MM.1S (cell line): ENCODE results near the gene CIROP.

ENCODE experiments used
- DNase-seq: peaks from one replicate; pipeline ENCODE4 v3.0.0-alpha.2; 2015
- H2AFZ ChIP-seq: fragments of 300-600 bp; sonication (generic); 2 replicates; pipeline ENCODE4 v1.6.0; 2016; ENCODE audit warnings: antibody characterized with exemption, low read length
- H3F3A ChIP-seq: fragments of 300-600 bp; sonication (generic); 2 replicates; pipeline ENCODE4 v1.6.1; 2016; ENCODE audit warnings: mild to moderate bottlenecking, antibody characterized with exemption, low read length, moderate library complexity, mixed read lengths; ENCODE audit not compliant: insufficient read depth
- H3K27ac ChIP-seq: fragments of 300-600 bp; sonication (generic); 2 replicates; pipeline ENCODE4 v1.5.1; 2016; ENCODE audit warnings: mild to moderate bottlenecking, low read length
- H3K27me3 ChIP-seq: fragments of 300-600 bp; sonication (generic); replicated peaks from 2 replicates; pipeline ENCODE4 v1.6.0; 2016; ENCODE audit warnings: low read length; ENCODE audit not compliant: insufficient read depth
- H3K36me3 ChIP-seq: fragments of 300-600 bp; sonication (generic); replicated peaks from 2 replicates; pipeline ENCODE4 v1.6.1; 2016; ENCODE audit warnings: mild to moderate bottlenecking, low read length, mixed read lengths; ENCODE audit not compliant: insufficient read depth
- H3K4me1 ChIP-seq: fragments of 300-600 bp; sonication (generic); 2 replicates; pipeline ENCODE4 v1.6.1; 2016; ENCODE audit warnings: low read length, mixed read lengths
- H3K4me2 ChIP-seq: fragments of 300-600 bp; sonication (generic); 2 replicates; pipeline ENCODE4 v1.6.0; 2016; ENCODE audit warnings: low read depth, low read length
- H3K4me3 ChIP-seq: fragments of 300-600 bp; sonication (generic); 2 replicates; pipeline ENCODE4 v1.5.1; 2016; ENCODE audit warnings: low read length, mixed read lengths
- H3K79me2 ChIP-seq: fragments of 300-600 bp; sonication (generic); 2 replicates; pipeline ENCODE4 v1.6.1; 2016; ENCODE audit warnings: mixed run types, low read length, mixed read lengths
- H3K9ac ChIP-seq: fragments of 300-600 bp; sonication (generic); 2 replicates; pipeline ENCODE4 v1.6.1; 2016; ENCODE audit warnings: low read length, mixed read lengths
- H3K9me2 ChIP-seq: fragments of 300-600 bp; sonication (generic); replicated peaks from 2 replicates; pipeline ENCODE4 v1.6.1; 2016; ENCODE audit warnings: mild to moderate bottlenecking, low read length, mixed read lengths; ENCODE audit not compliant: insufficient read depth
- H3K9me3 ChIP-seq: fragments of 300-600 bp; sonication (generic); replicated peaks from 2 replicates; pipeline ENCODE4 v1.6.1; 2016; ENCODE audit warnings: mild to moderate bottlenecking, low read length, mixed read lengths; ENCODE audit not compliant: insufficient read depth
- H4K20me1 ChIP-seq: fragments of 300-600 bp; sonication (generic); 2 replicates; pipeline ENCODE4 v1.6.1; 2016; ENCODE audit warnings: mild to moderate bottlenecking, low read length, moderate library complexity, mixed read lengths; ENCODE audit not compliant: insufficient read depth
- EZH2 ChIP-seq: fragments of 300-600 bp; sonication (generic); optimal IDR thresholded peaks from 2 replicates; pipeline ENCODE3; 2017; ENCODE audit warnings: low read depth, mild to moderate bottlenecking, antibody characterized with exemption, low read length, mixed read lengths
- EZH2phosphoT487 ChIP-seq: fragments of 300-600 bp; sonication (generic); IDR thresholded peaks from 2 replicates; pipeline ENCODE4 v1.6.1; 2018; ENCODE audit warnings: antibody characterized with exemption, low read length
- TF ChIP-seq, protein P1 (sequence below): fragments of 300-600 bp; sonication (generic); IDR thresholded peaks from 2 replicates; pipeline ENCODE4 v1.5.1; 2016; ENCODE audit warnings: antibody characterized with exemption, low read length, mixed read lengths

The CIROP gene

DNA sequence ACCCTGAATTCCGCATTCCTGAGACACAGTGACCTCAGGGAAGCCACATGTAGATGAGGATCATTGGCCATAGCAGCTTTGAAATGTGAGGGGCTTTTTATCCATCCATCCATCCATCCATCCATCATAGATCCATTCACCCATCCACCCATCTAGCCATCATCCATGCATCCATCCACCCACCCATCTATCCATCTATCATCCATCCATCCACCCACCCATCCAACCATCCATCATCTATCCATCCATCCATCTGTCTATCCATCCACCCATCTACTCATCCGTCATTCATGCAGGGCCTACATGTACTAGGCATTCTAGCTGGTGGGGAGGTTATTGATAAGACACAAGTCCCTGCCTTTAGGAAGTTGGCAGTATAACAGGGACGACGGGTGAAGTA lies 42.2 kb upstream of the CIROP start:
- H3K9me2 ChIP-seq = no peaks in the 10 kb centered on the region
- H3K9ac ChIP-seq = no peak overlapping the region
- H3K4me3 ChIP-seq = no peak overlapping the region
- TF ChIP-seq EZH2phosphoT487 (no peak), EZH2 (no peak)
- TF ChIP-seq, protein P1, sequence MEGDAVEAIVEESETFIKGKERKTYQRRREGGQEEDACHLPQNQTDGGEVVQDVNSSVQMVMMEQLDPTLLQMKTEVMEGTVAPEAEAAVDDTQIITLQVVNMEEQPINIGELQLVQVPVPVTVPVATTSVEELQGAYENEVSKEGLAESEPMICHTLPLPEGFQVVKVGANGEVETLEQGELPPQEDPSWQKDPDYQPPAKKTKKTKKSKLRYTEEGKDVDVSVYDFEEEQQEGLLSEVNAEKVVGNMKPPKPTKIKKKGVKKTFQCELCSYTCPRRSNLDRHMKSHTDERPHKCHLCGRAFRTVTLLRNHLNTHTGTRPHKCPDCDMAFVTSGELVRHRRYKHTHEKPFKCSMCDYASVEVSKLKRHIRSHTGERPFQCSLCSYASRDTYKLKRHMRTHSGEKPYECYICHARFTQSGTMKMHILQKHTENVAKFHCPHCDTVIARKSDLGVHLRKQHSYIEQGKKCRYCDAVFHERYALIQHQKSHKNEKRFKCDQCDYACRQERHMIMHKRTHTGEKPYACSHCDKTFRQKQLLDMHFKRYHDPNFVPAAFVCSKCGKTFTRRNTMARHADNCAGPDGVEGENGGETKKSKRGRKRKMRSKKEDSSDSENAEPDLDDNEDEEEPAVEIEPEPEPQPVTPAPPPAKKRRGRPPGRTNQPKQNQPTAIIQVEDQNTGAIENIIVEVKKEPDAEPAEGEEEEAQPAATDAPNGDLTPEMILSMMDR = no peak
- 0 out of 2 replicates have a peak, but pooled peaks cover 6% of the 10 kb centered on the region for H3K4me1 ChIP-seq
- H3K9me3 ChIP-seq = no peaks in the 10 kb centered on the region
- H3K27me3 ChIP-seq = no peaks in the 10 kb centered on the region
- H2AFZ ChIP-seq = no peak overlapping the region
- H3F3A ChIP-seq = no peaks in the 10 kb centered on the region
- no peaks in the 10 kb centered on the region for H4K20me1 ChIP-seq
- no peak overlapping the region for H3K27ac ChIP-seq
- no peak for DNase-seq
- no peaks in the 10 kb centered on the region for H3K79me2 ChIP-seq
- no peaks in the 10 kb centered on the region for H3K36me3 ChIP-seq
- no peak overlapping the region for H3K4me2 ChIP-seq

DNA sequence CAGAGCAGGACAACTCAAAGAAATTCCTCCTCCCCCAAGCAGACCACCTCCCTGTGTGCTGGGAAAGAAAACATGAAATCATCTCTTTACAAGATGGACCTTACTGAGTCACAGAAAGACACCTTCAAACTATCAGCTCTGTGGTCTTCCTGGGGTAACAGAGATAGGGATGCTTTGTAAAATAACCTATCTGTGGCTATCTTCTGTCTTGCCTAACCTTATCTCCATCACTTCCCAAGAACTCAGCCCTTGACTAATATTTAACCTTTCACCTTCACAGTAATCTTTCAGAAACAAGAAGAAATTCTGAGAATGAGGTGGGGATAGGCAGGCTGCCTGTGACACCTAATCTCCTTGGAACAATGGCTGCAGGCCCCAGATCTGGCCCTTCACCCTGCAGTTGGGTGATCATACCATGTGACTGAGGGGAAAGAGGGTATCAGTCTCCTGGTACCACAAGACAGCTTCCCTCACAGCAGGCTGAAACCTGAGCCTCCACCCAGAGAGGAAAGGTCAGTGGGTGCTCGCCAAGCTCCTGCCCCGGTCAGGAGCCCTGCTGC lies 41.6 kb upstream of the CIROP start:
- Histone ChIP-seq H2AFZ (no peak overlapping the region), H3K4me1 (0 out of 2 replicates have a peak, but pooled peaks cover 6% of the 10 kb centered on the region), H3F3A (no peaks in the 10 kb centered on the region), H3K36me3 (no peaks in the 10 kb centered on the region), H3K9ac (no peak overlapping the region), H3K79me2 (no peaks in the 10 kb centered on the region), H3K9me2 (no peaks in the 10 kb centered on the region), H4K20me1 (no peaks in the 10 kb centered on the region), H3K27me3 (no peaks in the 10 kb centered on the region), H3K4me2 (no peak overlapping the region), H3K27ac (no peak overlapping the region), H3K9me3 (no peaks in the 10 kb centered on the region), H3K4me3 (no peak overlapping the region)
- TF ChIP-seq EZH2phosphoT487 = no peak
- TF ChIP-seq EZH2 = no peak
- TF ChIP-seq, protein P1 = no peak
- DNase-seq = no peak

DNA sequence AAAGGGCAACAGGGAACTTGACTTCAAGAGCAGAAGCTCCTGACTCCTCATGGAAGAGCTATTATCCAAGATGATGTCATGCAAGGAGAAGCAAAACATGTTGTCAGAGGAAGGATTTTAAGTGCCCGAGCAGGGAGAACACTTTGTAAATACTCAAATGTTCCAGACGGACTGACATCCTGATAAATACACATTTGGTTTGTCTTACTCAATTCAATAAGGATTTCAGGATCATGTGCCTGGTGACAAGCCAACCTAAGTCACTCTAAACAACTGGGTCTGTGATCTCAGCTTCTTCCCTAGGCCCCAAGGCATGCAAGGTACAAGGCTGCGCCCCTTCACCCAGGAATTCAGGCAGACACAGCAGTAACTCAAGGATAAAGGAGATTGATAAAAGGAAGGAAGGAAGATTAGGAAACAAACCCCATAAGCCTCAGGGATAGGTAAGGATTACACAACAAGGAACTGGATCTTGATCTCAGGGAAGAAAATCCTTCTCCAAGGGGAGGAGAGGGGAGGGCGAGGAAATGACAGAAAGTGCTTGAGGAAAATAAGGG lies 41.1 kb upstream of the CIROP start:
- Histone ChIP-seq H3K4me3 (no peak overlapping the region), H4K20me1 (no peaks in the 10 kb centered on the region), H3K27ac (no peak overlapping the region), H3K27me3 (no peaks in the 10 kb centered on the region), H3K36me3 (no peaks in the 10 kb centered on the region), H2AFZ (no peak overlapping the region), H3K9me3 (no peaks in the 10 kb centered on the region), H3K4me1 (0 out of 2 replicates have a peak, but pooled peaks cover 6% of the 10 kb centered on the region), H3F3A (no peaks in the 10 kb centered on the region), H3K79me2 (no peaks in the 10 kb centered on the region), H3K9me2 (no peaks in the 10 kb centered on the region), H3K4me2 (no peak overlapping the region), H3K9ac (no peak overlapping the region)
- DNase-seq = no peak
- TF ChIP-seq, protein P1 = no peak
- TF ChIP-seq EZH2 (no peak), EZH2phosphoT487 (no peak)
